ENCODE measurements around the gene MOB1A.
A peak's percentile ranks its signal among the peaks of the same experiment; 100 is the strongest.
"Not testable (repeated sequence)": the region's sequence is repeated elsewhere in the genome, so short reads cannot be mapped to it uniquely, and the experiment has no call there.

The MOB1A gene

DNA sequence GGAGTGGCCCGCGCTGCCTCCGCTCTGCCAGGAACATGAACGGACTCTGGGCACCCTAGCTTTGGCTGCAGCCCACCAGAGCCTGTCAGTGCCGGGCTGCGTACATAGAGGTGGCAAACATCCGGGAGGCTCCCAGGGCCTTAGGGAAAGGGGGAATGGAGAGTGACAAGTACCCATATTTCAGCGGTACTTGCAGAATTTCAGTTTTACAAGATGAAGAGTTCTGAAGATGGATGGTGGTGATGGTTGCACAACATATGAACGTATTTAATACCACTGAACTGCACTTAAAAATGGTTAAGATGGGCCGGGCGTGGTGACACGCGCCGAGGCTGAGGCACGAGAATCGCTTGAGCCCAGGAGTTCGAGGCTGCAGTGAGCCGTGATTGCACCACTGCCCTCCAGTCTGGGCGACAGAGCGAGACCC is 20.6 kb upstream of the MOB1A start:
- Histone ChIP-seq H3K9ac (ENCODE audit: low read depth in 1 of 2, low read length in 2 of 2) (peak overlapping the region; percentile 83 to 89), H3K4me3 (ENCODE audit: low read length in 2 of 2) (peak overlapping the region; percentile 68 to 89)

DNA sequence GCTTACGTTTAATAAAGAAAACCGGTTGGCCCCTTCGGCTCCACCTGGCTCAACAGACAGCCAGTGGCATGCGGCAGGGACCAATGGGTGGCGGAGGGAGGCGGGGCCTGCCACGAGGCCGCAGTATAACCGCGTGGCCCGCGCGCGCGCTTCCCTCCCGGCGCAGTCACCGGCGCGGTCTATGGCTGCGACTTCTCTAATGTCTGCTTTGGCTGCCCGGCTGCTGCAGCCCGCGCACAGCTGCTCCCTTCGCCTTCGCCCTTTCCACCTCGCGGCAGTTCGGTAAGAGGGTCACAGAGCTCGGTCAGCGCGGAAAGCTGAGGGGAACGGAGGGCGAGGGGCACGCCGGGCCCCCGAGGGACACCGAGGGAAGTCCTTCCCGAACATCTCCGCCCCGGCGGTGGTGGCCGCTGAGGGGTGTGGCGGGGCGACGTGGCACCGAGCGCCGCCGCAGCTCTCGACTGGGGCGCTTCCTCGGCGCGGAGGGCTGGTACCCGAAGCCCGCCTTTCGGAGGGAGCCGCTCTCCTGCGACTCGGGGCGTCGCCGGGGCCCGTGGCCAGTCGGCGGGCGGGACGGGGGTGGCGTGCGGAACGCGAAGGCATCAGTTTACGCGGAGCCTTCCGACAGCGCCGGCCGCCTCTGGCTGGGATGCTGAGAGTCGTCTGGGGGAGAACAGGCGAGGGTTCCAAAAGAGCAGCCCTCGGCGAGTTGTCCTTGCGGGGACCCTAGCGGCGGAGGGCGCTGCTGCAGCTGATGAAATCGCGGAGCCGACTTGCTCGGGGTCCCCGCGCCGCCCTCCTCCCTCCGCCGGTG is 20.0 kb upstream of the MOB1A start, which contains the start of gene MTHFD2:
TSS of gene MTHFD2 (plus strand) at position 155 of the 814 bp plus-strand sequence. CDS start at position 182, 27 bp downstream.
- Histone ChIP-seq H3K36me3 (ENCODE audit: control insufficient read depth in 2 of 2, insufficient read depth in 2 of 2, low read length in 2 of 2) (no peaks in the 10 kb centered on the region), H3K9ac (ENCODE audit: low read depth in 1 of 2, low read length in 2 of 2) (peak within 1 kb of the TSS; percentile 83 to 89), H3K27me3 (ENCODE audit: control insufficient read depth in 2 of 2, insufficient read depth in 2 of 2, low read length in 2 of 2) (no peaks in the 10 kb centered on the region), H3K9me3 (ENCODE audit: control insufficient read depth in 2 of 2, low read length in 2 of 2) (no peaks in the 10 kb centered on the region), H3K4me1 (ENCODE audit: control insufficient read depth in 2 of 2, insufficient read depth in 2 of 2, low read length in 2 of 2) (peaks cover 3 to 10% of the 10 kb centered on the region in 2 donors), H3K4me3 (ENCODE audit: low read length in 2 of 2) (peak within 1 kb of the TSS; percentile 68 to 89), H3K27ac (ENCODE audit: low read depth in 2 of 2, low read length in 2 of 2) (peak within 1 kb of the TSS; percentile 94 to 96)

More for the DNA sequence above, 20.6 kb upstream of the MOB1A start:
- peak overlapping the region; percentile 94 to 96 for H3K27ac ChIP-seq (ENCODE audit: low read depth in 2 of 2, low read length in 2 of 2)
- no peaks in the 10 kb centered on the region for H3K9me3 ChIP-seq (ENCODE audit: control insufficient read depth in 2 of 2, low read length in 2 of 2)
- no peaks in the 10 kb centered on the region for H3K36me3 ChIP-seq (ENCODE audit: control insufficient read depth in 2 of 2, insufficient read depth in 2 of 2, low read length in 2 of 2)
- H3K27me3 ChIP-seq (ENCODE audit: control insufficient read depth in 2 of 2, insufficient read depth in 2 of 2, low read length in 2 of 2): no peaks in the 10 kb centered on the region
- H3K4me1 ChIP-seq (ENCODE audit: control insufficient read depth in 2 of 2, insufficient read depth in 2 of 2, low read length in 2 of 2): peaks cover 6 to 10% of the 10 kb centered on the region in 2 donors

DNA sequence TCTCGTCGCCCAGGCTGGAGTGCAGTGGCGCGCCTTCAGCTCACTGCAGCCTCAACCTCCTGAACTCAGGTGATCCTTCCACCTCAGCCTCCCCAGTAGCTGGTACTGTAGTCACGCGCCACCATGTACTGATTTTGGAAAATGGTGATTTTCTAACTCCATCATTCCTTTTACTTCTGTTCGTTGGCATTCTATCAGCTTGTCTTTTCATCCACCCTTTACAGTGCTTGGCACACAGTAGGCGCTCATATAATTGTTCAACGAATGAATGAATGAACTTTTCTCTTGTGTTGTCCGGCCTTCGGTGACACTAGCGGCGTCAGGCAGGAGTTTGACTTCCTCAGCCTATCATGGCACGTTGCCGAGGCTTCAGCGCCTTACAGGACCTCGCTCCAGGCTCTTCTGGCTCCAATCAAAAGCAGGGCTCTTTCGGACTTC is 19.4 kb upstream of the MOB1A start:
- Histone ChIP-seq H3K4me3 (ENCODE audit: low read length in 2 of 2) (peak overlapping the region; percentile 68 to 89), H3K27me3 (ENCODE audit: control insufficient read depth in 2 of 2, insufficient read depth in 2 of 2, low read length in 2 of 2) (no peaks in the 10 kb centered on the region), H3K36me3 (ENCODE audit: control insufficient read depth in 2 of 2, insufficient read depth in 2 of 2, low read length in 2 of 2) (no peaks in the 10 kb centered on the region), H3K4me1 (ENCODE audit: control insufficient read depth in 2 of 2, insufficient read depth in 2 of 2, low read length in 2 of 2) (peaks cover 3 to 10% of the 10 kb centered on the region in 2 donors), H3K27ac (ENCODE audit: low read depth in 2 of 2, low read length in 2 of 2) (peak overlapping the region; percentile 73 to 94), H3K9ac (ENCODE audit: low read depth in 1 of 2, low read length in 2 of 2) (peak overlapping the region in 1 of 2 donors; percentile 89), H3K9me3 (ENCODE audit: control insufficient read depth in 2 of 2, low read length in 2 of 2) (no peaks in the 10 kb centered on the region)

DNA sequence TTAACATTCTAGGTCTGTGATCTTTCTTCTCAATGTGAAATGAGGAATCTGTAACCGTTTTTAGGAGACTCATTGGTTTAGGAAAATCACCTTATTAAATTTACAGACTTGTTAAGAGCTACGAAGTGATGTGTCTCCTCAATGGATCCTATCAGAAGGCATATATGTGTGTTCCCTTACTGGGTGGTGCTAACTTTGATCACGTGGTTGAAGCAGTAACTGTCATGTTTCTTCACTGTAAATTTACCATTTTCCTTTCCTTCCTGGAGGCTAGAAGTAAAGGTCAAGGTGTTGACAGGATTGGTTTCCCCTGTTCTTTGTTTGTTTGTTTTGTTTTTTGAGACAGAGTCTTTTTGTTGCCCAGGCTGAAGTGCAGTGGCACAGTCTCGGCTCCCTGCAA is 18.4 kb upstream of the MOB1A start:
- no peaks in the 10 kb centered on the region for H3K9me3 ChIP-seq (ENCODE audit: control insufficient read depth in 2 of 2, low read length in 2 of 2)
- no peak overlapping the region for H3K27ac ChIP-seq (ENCODE audit: low read depth in 2 of 2, low read length in 2 of 2)
- H3K27me3 ChIP-seq (ENCODE audit: control insufficient read depth in 2 of 2, insufficient read depth in 2 of 2, low read length in 2 of 2): no peaks in the 10 kb centered on the region
- H3K4me1 ChIP-seq (ENCODE audit: control insufficient read depth in 2 of 2, insufficient read depth in 2 of 2, low read length in 2 of 2): peaks cover 3 to 10% of the 10 kb centered on the region in 2 donors
- H3K36me3 ChIP-seq (ENCODE audit: control insufficient read depth in 2 of 2, insufficient read depth in 2 of 2, low read length in 2 of 2): no peaks in the 10 kb centered on the region
- H3K4me3 ChIP-seq (ENCODE audit: low read length in 2 of 2): no peak overlapping the region
- no peak overlapping the region for H3K9ac ChIP-seq (ENCODE audit: low read depth in 1 of 2, low read length in 2 of 2)

DNA sequence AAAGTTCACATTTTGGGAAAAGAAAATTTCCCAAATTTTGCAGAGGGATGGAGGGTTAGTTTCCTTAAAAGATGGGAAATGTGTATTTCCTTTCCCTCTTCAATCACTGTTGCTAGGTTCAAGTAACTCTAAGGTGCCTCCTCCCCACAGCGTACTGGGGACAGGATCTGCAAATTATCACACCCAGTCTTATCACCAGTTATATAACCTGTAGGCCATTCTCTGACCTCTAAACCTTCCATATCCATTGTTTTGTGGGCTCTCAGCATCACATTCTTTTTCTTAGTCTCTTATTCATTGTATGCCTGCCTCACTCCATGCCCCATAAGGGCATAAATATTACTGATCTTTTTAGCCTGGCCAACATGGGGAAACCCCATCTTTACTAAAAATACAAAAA is 16.1 kb upstream of the MOB1A start:
- H3K4me3 ChIP-seq (ENCODE audit: low read length in 2 of 2): no peak overlapping the region
- no peak overlapping the region for H3K27ac ChIP-seq (ENCODE audit: low read depth in 2 of 2, low read length in 2 of 2)
- H3K27me3 ChIP-seq (ENCODE audit: control insufficient read depth in 2 of 2, insufficient read depth in 2 of 2, low read length in 2 of 2): no peaks in the 10 kb centered on the region
- no peak overlapping the region for H3K9ac ChIP-seq (ENCODE audit: low read depth in 1 of 2, low read length in 2 of 2)
- peaks cover 1 to 7% of the 10 kb centered on the region in 2 donors for H3K4me1 ChIP-seq (ENCODE audit: control insufficient read depth in 2 of 2, insufficient read depth in 2 of 2, low read length in 2 of 2)
- no peaks in the 10 kb centered on the region for H3K9me3 ChIP-seq (ENCODE audit: control insufficient read depth in 2 of 2, low read length in 2 of 2)
- H3K36me3 ChIP-seq (ENCODE audit: control insufficient read depth in 2 of 2, insufficient read depth in 2 of 2, low read length in 2 of 2): no peaks in the 10 kb centered on the region

DNA sequence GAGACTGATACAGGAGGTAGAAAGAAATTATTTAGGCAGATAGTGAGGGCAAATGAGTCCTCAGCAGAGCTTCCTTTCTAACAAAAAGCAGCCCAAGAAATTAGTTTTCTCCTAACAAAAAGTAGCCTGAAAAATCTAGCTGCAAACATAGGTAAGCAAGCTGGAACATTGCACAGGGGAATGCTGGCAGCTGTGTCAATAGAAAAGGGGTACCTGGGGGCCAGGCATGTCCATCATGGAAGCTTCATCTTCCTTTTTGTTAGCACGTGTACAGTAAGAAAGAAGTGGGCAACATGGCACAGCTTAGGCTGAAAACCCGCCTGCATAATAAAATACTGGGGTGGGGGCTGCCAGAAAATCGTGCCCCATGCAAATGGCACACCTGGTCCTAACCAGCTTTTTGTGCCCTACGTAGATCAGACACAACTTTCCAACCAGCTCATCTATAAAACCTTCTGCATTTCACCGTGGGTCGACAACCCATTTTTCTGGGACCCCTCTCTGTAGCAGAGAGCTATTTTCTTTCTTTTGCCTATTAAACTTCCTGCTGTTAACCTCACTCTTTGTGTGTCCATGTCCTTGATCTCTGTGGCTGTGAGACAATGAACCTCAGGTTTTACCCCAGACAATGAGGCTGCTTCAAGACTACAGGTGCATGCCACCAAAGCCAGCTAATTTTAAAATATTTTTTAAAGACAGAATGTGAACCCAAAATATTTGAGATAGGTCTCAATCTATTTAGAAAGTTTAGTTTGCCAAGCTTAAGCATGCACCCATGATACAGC is 13.1 kb upstream of the MOB1A start:
- H3K36me3 ChIP-seq (ENCODE audit: control insufficient read depth in 2 of 2, insufficient read depth in 2 of 2, low read length in 2 of 2): no peaks in the 10 kb centered on the region
- H3K27ac ChIP-seq (ENCODE audit: low read depth in 2 of 2, low read length in 2 of 2): no peak overlapping the region
- no peaks in the 10 kb centered on the region for H3K9me3 ChIP-seq (ENCODE audit: control insufficient read depth in 2 of 2, low read length in 2 of 2)
- H3K9ac ChIP-seq (ENCODE audit: low read depth in 1 of 2, low read length in 2 of 2): no peak overlapping the region
- H3K4me1 ChIP-seq (ENCODE audit: control insufficient read depth in 2 of 2, insufficient read depth in 2 of 2, low read length in 2 of 2): no peaks in the 10 kb centered on the region
- H3K4me3 ChIP-seq (ENCODE audit: low read length in 2 of 2): no peak overlapping the region
- no peaks in the 10 kb centered on the region for H3K27me3 ChIP-seq (ENCODE audit: control insufficient read depth in 2 of 2, insufficient read depth in 2 of 2, low read length in 2 of 2)

DNA sequence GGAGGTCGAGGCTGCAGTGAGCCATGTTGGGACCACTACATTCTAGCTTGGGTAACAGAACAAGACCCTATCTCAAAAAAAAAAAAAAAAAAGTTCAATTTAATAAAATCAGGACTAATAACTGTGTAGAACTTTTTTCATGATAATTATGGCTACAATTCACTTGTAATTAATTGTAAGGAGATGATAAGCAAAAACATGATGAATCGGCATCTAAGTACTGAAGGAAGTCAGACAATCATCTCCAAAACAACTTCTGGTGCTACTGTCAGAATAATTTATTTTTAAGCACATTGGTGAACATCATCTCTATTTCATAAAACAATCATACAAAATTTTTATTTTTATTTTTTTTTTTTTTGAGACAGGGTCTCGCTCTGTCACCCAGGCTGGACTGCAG is 10.0 kb upstream of the MOB1A start:
- no peak overlapping the region for H3K9ac ChIP-seq (ENCODE audit: low read depth in 1 of 2, low read length in 2 of 2)
- H3K4me1 ChIP-seq (ENCODE audit: control insufficient read depth in 2 of 2, insufficient read depth in 2 of 2, low read length in 2 of 2): no peaks in the 10 kb centered on the region
- H3K9me3 ChIP-seq (ENCODE audit: control insufficient read depth in 2 of 2, low read length in 2 of 2): no peaks in the 10 kb centered on the region
- no peak overlapping the region for H3K27ac ChIP-seq (ENCODE audit: low read depth in 2 of 2, low read length in 2 of 2)
- H3K36me3 ChIP-seq (ENCODE audit: control insufficient read depth in 2 of 2, insufficient read depth in 2 of 2, low read length in 2 of 2): no peaks in the 10 kb centered on the region
- H3K4me3 ChIP-seq (ENCODE audit: low read length in 2 of 2): no peak overlapping the region
- no peaks in the 10 kb centered on the region for H3K27me3 ChIP-seq (ENCODE audit: control insufficient read depth in 2 of 2, insufficient read depth in 2 of 2, low read length in 2 of 2)

DNA sequence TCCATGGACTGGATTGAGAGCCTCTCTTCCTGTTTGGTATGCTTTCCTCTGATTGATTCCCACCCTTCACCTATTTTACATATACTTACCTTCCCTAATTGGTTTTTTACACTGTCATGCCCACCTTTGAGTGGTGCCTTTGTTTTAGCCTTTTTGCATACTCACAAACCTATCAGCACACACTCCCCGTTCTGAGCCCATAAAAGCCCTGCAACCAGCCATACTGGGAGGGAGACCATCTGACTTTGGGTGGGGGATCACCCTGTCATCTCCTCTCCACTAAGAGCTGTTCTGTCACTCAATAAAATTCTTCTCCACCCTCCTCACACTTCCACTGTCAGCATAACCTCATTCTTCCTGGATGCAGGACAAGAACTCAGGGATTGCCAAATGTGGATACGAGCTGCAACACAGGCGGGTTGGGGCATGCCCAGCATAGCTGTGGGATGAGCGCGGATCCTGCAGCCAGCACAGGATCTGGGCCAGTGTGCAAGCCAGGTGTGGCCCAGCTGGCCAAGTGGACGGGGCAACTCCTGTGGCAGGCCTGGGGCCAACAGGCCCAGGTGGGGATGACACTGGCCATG is 9.4 kb upstream of the MOB1A start:
- Histone ChIP-seq H3K36me3 (ENCODE audit: control insufficient read depth in 2 of 2, insufficient read depth in 2 of 2, low read length in 2 of 2) (no peaks in the 10 kb centered on the region), H3K4me3 (ENCODE audit: low read length in 2 of 2) (no peak overlapping the region), H3K27ac (ENCODE audit: low read depth in 2 of 2, low read length in 2 of 2) (no peak overlapping the region), H3K9me3 (ENCODE audit: control insufficient read depth in 2 of 2, low read length in 2 of 2) (no peaks in the 10 kb centered on the region), H3K4me1 (ENCODE audit: control insufficient read depth in 2 of 2, insufficient read depth in 2 of 2, low read length in 2 of 2) (no peaks in the 10 kb centered on the region), H3K9ac (ENCODE audit: low read depth in 1 of 2, low read length in 2 of 2) (no peak overlapping the region), H3K27me3 (ENCODE audit: control insufficient read depth in 2 of 2, insufficient read depth in 2 of 2, low read length in 2 of 2) (no peaks in the 10 kb centered on the region)

DNA sequence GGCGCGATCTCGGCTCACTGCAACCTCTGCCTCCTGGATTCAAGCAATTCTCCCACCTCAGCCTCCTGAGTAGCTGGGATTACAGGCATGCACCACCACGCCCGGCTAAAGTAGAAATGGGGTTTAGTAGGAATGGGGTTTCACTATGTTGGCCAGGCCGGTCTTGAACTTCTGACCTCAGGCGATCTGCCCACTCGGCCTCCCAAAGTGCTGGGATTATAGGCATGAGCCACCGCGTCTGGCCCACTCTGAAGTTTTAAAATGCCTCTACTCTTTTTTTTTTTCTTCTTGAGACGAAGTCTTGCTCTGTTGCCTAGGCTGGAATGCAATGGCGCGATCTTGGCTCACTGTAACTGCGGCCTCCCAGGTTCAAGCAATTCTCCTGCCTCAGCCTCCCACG is 8.0 kb upstream of the MOB1A start:
- H3K9ac ChIP-seq (ENCODE audit: low read depth in 1 of 2, low read length in 2 of 2); H3K4me3 ChIP-seq (ENCODE audit: low read length in 2 of 2); H3K27me3 ChIP-seq (ENCODE audit: control insufficient read depth in 2 of 2, insufficient read depth in 2 of 2, low read length in 2 of 2); H3K36me3 ChIP-seq (ENCODE audit: control insufficient read depth in 2 of 2, insufficient read depth in 2 of 2, low read length in 2 of 2); H3K9me3 ChIP-seq (ENCODE audit: control insufficient read depth in 2 of 2, low read length in 2 of 2); H3K4me1 ChIP-seq (ENCODE audit: control insufficient read depth in 2 of 2, insufficient read depth in 2 of 2, low read length in 2 of 2): not testable (repeated sequence)
- peak overlapping the region in 1 of 2 donors; percentile 52 for H3K27ac ChIP-seq (ENCODE audit: low read depth in 2 of 2, low read length in 2 of 2)

DNA sequence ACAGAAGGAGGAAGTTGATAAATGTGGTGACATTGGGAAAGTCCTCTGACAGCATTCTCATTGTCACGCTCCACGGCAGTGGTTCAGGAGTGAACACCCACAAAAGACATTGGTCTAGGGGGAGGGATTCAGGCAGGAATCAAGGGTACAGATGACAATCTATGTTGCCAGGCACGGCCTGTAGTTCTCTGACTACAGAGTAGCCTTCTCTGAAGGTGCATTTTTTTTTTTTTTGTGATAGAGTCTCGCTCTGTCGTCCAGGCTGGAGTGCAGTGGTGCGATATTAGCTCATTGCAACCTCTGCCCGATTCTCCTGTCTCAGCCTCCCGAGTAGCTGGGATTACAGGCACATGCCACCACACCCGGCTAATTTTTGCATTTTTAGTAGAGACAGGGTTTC is 7.4 kb upstream of the MOB1A start:
- H3K4me3 ChIP-seq (ENCODE audit: low read length in 2 of 2): peak overlapping the region in 1 of 2 donors; percentile 17
- no peaks in the 10 kb centered on the region for H3K36me3 ChIP-seq (ENCODE audit: control insufficient read depth in 2 of 2, insufficient read depth in 2 of 2, low read length in 2 of 2)
- H3K27me3 ChIP-seq (ENCODE audit: control insufficient read depth in 2 of 2, insufficient read depth in 2 of 2, low read length in 2 of 2): no peaks in the 10 kb centered on the region
- no peaks in the 10 kb centered on the region for H3K9me3 ChIP-seq (ENCODE audit: control insufficient read depth in 2 of 2, low read length in 2 of 2)
- H3K4me1 ChIP-seq (ENCODE audit: control insufficient read depth in 2 of 2, insufficient read depth in 2 of 2, low read length in 2 of 2): no peaks in the 10 kb centered on the region
- H3K27ac ChIP-seq (ENCODE audit: low read depth in 2 of 2, low read length in 2 of 2): peak overlapping the region in 1 of 2 donors; percentile 52
- no peak overlapping the region for H3K9ac ChIP-seq (ENCODE audit: low read depth in 1 of 2, low read length in 2 of 2)
